GM18873 (cell line): ENCODE results near the gene TIMP2.
"Not testable (repeated sequence)": the region's sequence is repeated elsewhere in the genome, so short reads cannot be mapped to it uniquely, and the experiment has no call there.

Experiments used
- ATAC-seq: cut with Tn5 transposase; IDR thresholded peaks from one replicate; pipeline ENCODE4 v1.9.1; 2021; ENCODE audit warnings: mild to moderate bottlenecking, moderate library complexity, moderate number of reproducible peaks; ENCODE audit not compliant: unreplicated experiment, low FRiP score

The TIMP2 gene

GRCh38 chr17:78875363-78876093 lies 49.7 kb downstream of the TIMP2 start:
- ATAC-seq = no peak

GRCh38 chr17:78873519-78874340 lies 51.5 kb downstream of the TIMP2 start:
- ATAC-seq = no peak

GRCh38 chr17:78872486-78872885 lies 52.7 kb downstream of the TIMP2 start:
- no peak for ATAC-seq

GRCh38 chr17:78870621-78871020 lies 54.6 kb downstream of the TIMP2 start:
- ATAC-seq = no peak

GRCh38 chr17:78868391-78868790 lies 56.8 kb downstream of the TIMP2 start:
- no peak for ATAC-seq

- not testable (repeated sequence) for ATAC-seq
Observed at GRCh38 chr17:78867046-78867445, 58.1 kb downstream of the TIMP2 start.

- ATAC-seq = no peak
Observed at GRCh38 chr17:78865682-78866390, 59.4 kb downstream of the TIMP2 start.

- no peak for ATAC-seq
Observed at GRCh38 chr17:78864117-78864516, 61.1 kb downstream of the TIMP2 start.

GRCh38 chr17:78862073-78863023 lies 62.8 kb downstream of the TIMP2 start:
- no peak for ATAC-seq

GRCh38 chr17:78861229-78861628 lies 64.0 kb downstream of the TIMP2 start:
- no peak for ATAC-seq

- no peak for ATAC-seq
Observed at GRCh38 chr17:78859051-78859450, 66.1 kb downstream of the TIMP2 start.

- ATAC-seq = no peak
Observed at GRCh38 chr17:78857266-78857665, 67.9 kb downstream of the TIMP2 start.

GRCh38 chr17:78855561-78856165 lies 69.5 kb downstream of the TIMP2 start:
- no peak for ATAC-seq

- ATAC-seq = no peak
Observed at GRCh38 chr17:78854508-78854907, 70.7 kb downstream of the TIMP2 start.

GRCh38 chr17:78853926-78854394 lies 71.2 kb downstream of the TIMP2 start:
- ATAC-seq = no peak

GRCh38 chr17:78852709-78853121 lies 72.5 kb downstream of the TIMP2 start:
- no peak for ATAC-seq

GRCh38 chr17:78849026-78849425 lies 76.2 kb downstream of the TIMP2 start:
- no peak for ATAC-seq

- ATAC-seq = no peak
Observed at GRCh38 chr17:78847052-78847451, 78.1 kb downstream of the TIMP2 start.

GRCh38 chr17:78844301-78845005 lies 80.7 kb downstream of the TIMP2 start:
- no peak for ATAC-seq
